Osteoblast (primary cell): ENCODE data around the gene TDRD9. TPM values are rescaled to one million over a fixed set of nuclear protein-coding genes. Genes with fewer than 3 reads are reported as not detected.

Source experiments
- DNase-seq: peaks from one replicate; pipeline ENCODE4 v3.0.0; 2011; ENCODE audit warnings: low spot score, mixed read lengths; ENCODE audit not compliant: insufficient read length; ENCODE audit errors: missing footprints
- H2AFZ ChIP-seq: 2 replicates; pipeline ENCODE4 v1.6.0; 2011; ENCODE audit warnings: mild to moderate bottlenecking, low read length
- H3K27ac ChIP-seq: 2 replicates; pipeline ENCODE4 v1.5.1; 2011; ENCODE audit warnings: mild to moderate bottlenecking, low read depth, low read length, moderate library complexity
- H3K27me3 ChIP-seq: 2 replicates; pipeline ENCODE4 v1.6.0; 2012; ENCODE audit warnings: mild to moderate bottlenecking, control low read depth, inconsistent platforms, low read length, moderate library complexity; ENCODE audit not compliant: insufficient read depth
- H3K36me3 ChIP-seq: 2 replicates; pipeline ENCODE4 v1.5.1; 2011; ENCODE audit warnings: mild to moderate bottlenecking, low read length, control low read depth, moderate library complexity; ENCODE audit not compliant: insufficient read depth
- H3K4me1 ChIP-seq: 2 replicates; pipeline ENCODE4 v1.5.1; 2011; ENCODE audit warnings: mild to moderate bottlenecking, low read length, control low read depth, moderate library complexity; ENCODE audit not compliant: insufficient read depth
- H3K4me2 ChIP-seq: 2 replicates; pipeline ENCODE4 v1.6.0; 2011; ENCODE audit warnings: mild to moderate bottlenecking, low read length; ENCODE audit not compliant: insufficient read depth
- H3K4me3 ChIP-seq: fragments of 200-600 bp; sonication (generic); 3 replicates; pipeline ENCODE4 v1.5.1; 2012; ENCODE audit warnings: mild to moderate bottlenecking, low read length, inconsistent platforms; ENCODE audit not compliant: insufficient read depth
- H3K79me2 ChIP-seq: 2 replicates; pipeline ENCODE4 v1.6.0; 2012; ENCODE audit warnings: mild to moderate bottlenecking, low read length, control low read depth, inconsistent platforms; ENCODE audit not compliant: insufficient read depth
- H3K9me3 ChIP-seq: 2 replicates; pipeline ENCODE4 v1.5.1; 2011; ENCODE audit warnings: low read depth, low read length, control low read depth
- H4K20me1 ChIP-seq: 2 replicates; pipeline ENCODE4 v1.6.0; 2012; ENCODE audit warnings: mild to moderate bottlenecking, low read length, control low read depth; ENCODE audit not compliant: insufficient read depth
- total RNA-seq: library from RNA; depleted of rRNA; stranded (reverse); fragments of >200 nt; gene quantifications from 2 replicates; pipeline ENCODE4 v1.2.3, GENCODE V29; 2012
- TF ChIP-seq, protein P1 (sequence below): IDR thresholded peaks from 2 replicates; pipeline ENCODE4 v1.5.1; 2011; ENCODE audit warnings: mild to moderate bottlenecking, low read depth, low read length, moderate library complexity; ENCODE audit errors: extremely low read depth

TDRD9 gene
- total RNA-seq, 1 donor: 1.1 TPM

DNA sequence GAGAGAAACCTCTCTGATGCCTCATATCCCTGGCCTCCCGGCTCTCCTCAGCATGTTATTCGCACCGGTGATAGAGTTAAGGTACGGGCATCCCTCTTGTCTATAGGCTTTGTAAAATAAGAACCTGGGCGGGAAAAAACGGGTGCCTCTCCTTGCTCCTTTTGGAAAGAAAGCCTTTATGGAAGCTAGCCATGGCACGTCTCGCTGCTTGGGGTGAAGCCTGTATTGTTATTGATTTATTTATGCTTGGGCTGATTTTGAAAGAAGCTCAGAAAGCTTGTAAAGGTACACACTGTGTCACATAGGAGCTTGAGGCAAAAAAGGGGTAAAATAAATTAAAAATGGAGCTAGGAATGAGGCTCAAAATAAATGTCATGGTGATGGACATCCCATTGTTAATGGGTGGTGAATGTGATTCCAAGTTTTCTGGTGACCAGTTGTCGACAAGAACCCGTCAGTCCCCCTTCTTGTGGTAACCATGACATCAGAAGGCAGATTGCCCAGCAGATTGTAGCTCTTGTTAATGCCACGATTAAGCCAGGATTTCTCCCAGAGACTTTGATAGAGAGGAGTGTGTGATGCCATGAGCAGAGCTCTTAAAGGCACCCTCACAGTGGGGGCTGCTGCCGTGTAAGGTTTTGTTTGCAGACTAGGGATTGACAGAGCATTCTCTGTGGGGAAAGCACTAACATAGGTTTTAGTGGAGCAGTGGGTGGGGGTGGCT, 106.9 kb downstream of the TDRD9 start:
- no peak for DNase-seq
- Histone ChIP-seq H3K4me1 (no peaks in the 10 kb centered on the region), H2AFZ (no peak overlapping the region), H3K36me3 (no peaks in the 10 kb centered on the region), H4K20me1 (no peaks in the 10 kb centered on the region), H3K4me2 (no peak overlapping the region), H3K79me2 (no peaks in the 10 kb centered on the region), H3K4me3 (no peak overlapping the region), H3K9me3 (no peaks in the 10 kb centered on the region), H3K27ac (no peak overlapping the region), H3K27me3 (peaks cover 8% of the 10 kb centered on the region)
- TF ChIP-seq, protein P1, sequence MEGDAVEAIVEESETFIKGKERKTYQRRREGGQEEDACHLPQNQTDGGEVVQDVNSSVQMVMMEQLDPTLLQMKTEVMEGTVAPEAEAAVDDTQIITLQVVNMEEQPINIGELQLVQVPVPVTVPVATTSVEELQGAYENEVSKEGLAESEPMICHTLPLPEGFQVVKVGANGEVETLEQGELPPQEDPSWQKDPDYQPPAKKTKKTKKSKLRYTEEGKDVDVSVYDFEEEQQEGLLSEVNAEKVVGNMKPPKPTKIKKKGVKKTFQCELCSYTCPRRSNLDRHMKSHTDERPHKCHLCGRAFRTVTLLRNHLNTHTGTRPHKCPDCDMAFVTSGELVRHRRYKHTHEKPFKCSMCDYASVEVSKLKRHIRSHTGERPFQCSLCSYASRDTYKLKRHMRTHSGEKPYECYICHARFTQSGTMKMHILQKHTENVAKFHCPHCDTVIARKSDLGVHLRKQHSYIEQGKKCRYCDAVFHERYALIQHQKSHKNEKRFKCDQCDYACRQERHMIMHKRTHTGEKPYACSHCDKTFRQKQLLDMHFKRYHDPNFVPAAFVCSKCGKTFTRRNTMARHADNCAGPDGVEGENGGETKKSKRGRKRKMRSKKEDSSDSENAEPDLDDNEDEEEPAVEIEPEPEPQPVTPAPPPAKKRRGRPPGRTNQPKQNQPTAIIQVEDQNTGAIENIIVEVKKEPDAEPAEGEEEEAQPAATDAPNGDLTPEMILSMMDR: no peak

DNA sequence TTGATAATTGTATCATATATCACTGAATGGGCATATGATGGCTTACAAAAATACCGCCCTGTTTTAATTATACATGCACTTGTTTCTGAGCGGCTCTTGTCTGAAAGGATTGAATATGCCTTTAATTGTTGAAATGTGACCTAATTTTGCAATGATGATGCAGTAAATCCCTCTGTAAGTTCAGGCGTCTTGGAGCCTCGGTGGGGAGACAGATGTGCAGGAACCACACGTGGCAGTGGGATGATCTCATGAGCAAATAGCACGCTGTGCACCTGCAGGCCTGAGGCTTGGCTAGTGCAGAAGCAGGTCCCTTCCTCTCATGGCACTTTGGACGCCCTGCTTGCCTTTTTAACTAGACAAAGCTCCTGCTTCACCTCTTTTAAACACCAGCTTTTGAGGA, 108.0 kb downstream of the TDRD9 start:
- no peaks in the 10 kb centered on the region for H3K79me2 ChIP-seq
- peaks cover 5% of the 10 kb centered on the region for H3K27me3 ChIP-seq
- no peak overlapping the region for H3K27ac ChIP-seq
- DNase-seq: no peak
- no peaks in the 10 kb centered on the region for H3K4me1 ChIP-seq
- no peaks in the 10 kb centered on the region for H3K9me3 ChIP-seq
- H3K36me3 ChIP-seq: no peaks in the 10 kb centered on the region
- H4K20me1 ChIP-seq: no peaks in the 10 kb centered on the region
- TF ChIP-seq, protein P1: no peak
- no peak overlapping the region for H2AFZ ChIP-seq
- no peak overlapping the region for H3K4me3 ChIP-seq
- H3K4me2 ChIP-seq: no peak overlapping the region

DNA sequence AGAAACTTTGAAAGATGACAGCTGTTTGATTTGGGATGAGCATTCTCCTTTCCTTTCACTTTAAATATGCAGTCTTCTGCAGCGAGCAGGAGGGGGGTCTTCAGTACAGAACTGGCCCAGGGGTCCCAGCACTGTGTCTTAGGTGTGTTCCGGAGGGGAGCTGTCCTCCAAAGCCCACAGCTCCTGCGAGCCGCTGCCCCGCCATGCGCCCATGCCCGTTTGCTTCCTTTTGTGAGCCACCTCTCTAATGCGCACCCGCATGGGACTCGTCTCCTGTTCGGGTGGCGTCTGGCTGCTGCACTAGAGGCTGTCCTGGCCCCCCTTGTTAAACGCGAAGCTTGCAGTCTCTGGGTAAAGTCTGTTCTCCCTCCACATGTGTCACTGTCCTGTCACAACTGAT, 108.8 kb downstream of the TDRD9 start:
- Histone ChIP-seq H3K79me2 (no peaks in the 10 kb centered on the region), H4K20me1 (no peaks in the 10 kb centered on the region), H3K36me3 (no peaks in the 10 kb centered on the region), H3K9me3 (no peaks in the 10 kb centered on the region), H3K4me1 (no peaks in the 10 kb centered on the region), H3K4me2 (no peak overlapping the region), H3K4me3 (no peak overlapping the region), H3K27ac (no peak overlapping the region), H3K27me3 (peaks cover 5% of the 10 kb centered on the region), H2AFZ (no peak overlapping the region)
- no peak for DNase-seq
- TF ChIP-seq, protein P1: no peak

DNA sequence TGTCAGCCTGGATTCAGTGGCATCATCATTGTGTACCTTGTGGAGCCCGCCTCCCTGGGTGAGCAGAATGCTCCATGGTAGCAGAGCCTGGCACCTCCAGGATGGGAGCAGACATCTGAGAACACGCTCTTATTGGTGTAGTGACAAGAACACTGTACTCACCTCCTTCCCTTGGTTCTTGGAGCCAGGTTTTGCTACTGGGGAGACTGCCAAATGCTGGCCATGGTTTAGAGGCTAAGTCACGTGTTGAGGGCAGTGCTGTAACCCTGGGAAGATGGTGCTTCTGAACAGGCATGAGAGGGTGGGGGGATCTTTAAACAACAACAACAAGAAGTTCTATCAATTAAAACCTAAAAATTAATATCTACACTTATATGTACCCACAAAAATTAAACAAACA, 109.6 kb downstream of the TDRD9 start:
- Histone ChIP-seq H3K4me3 (no peak overlapping the region), H3K4me1 (no peaks in the 10 kb centered on the region), H3K27ac (no peak overlapping the region), H3K4me2 (no peak overlapping the region), H3K9me3 (no peaks in the 10 kb centered on the region), H3K27me3 (no peaks in the 10 kb centered on the region), H3K79me2 (no peaks in the 10 kb centered on the region), H3K36me3 (no peaks in the 10 kb centered on the region), H2AFZ (no peak overlapping the region), H4K20me1 (no peaks in the 10 kb centered on the region)
- TF ChIP-seq, protein P1: no peak
- DNase-seq: no peak
